HG03521 (cell line): ENCODE results near the gene IMMP2L.
"Not testable (repeated sequence)": the region's sequence is repeated elsewhere in the genome, so short reads cannot be mapped to it uniquely, and the experiment has no call there.

Experiments
- ATAC-seq: cut with Tn5 transposase; IDR thresholded peaks from one replicate; pipeline ENCODE4 v1.9.1; 2021; ENCODE audit warnings: mild to moderate bottlenecking, moderate library complexity; ENCODE audit not compliant: unreplicated experiment

The IMMP2L gene

GRCh38 chr7:110685899-110686298, 876.4 kb downstream of the IMMP2L start:
- no peak for ATAC-seq

- no peak for ATAC-seq
Observed at GRCh38 chr7:110681941-110682340, 880.4 kb downstream of the IMMP2L start.

- no peak for ATAC-seq
Observed at GRCh38 chr7:110677405-110677804, 884.9 kb downstream of the IMMP2L start.

- ATAC-seq = no peak
Observed at GRCh38 chr7:110676785-110677184, 885.5 kb downstream of the IMMP2L start.

GRCh38 chr7:110675383-110676103, 886.7 kb downstream of the IMMP2L start:
- ATAC-seq = no peak

GRCh38 chr7:110673148-110673547, 889.1 kb downstream of the IMMP2L start:
- no peak for ATAC-seq

- no peak for ATAC-seq
Observed at GRCh38 chr7:110669410-110669809, 892.9 kb downstream of the IMMP2L start.

GRCh38 chr7:110664803-110665202, 897.5 kb downstream of the IMMP2L start:
- ATAC-seq = no peak

- not testable (repeated sequence) for ATAC-seq
Observed at GRCh38 chr7:110660637-110661036, 901.7 kb downstream of the IMMP2L start.

GRCh38 chr7:110650328-110650727, 912.0 kb downstream of the IMMP2L start:
- no peak for ATAC-seq

- no peak for ATAC-seq
Observed at GRCh38 chr7:110647266-110647665, 915.0 kb downstream of the IMMP2L start.

GRCh38 chr7:110646804-110647203, 915.5 kb downstream of the IMMP2L start:
- ATAC-seq = no peak

- ATAC-seq = no peak
Observed at GRCh38 chr7:110645616-110646015, 916.7 kb downstream of the IMMP2L start.

GRCh38 chr7:110645060-110645459, 917.2 kb downstream of the IMMP2L start:
- no peak for ATAC-seq

- ATAC-seq = no peak
Observed at GRCh38 chr7:110637252-110637651, 925.0 kb downstream of the IMMP2L start.

GRCh38 chr7:110633313-110633712, 929.0 kb downstream of the IMMP2L start:
- ATAC-seq = no peak

GRCh38 chr7:110626414-110626813, 935.9 kb downstream of the IMMP2L start:
- no peak for ATAC-seq

- ATAC-seq = no peak
Observed at GRCh38 chr7:110625294-110625693, 937.0 kb downstream of the IMMP2L start.

GRCh38 chr7:110623436-110623835, 938.9 kb downstream of the IMMP2L start:
- no peak for ATAC-seq

GRCh38 chr7:110621289-110621688, 941.0 kb downstream of the IMMP2L start:
- ATAC-seq = no peak

GRCh38 chr7:110620110-110620735, 942.1 kb downstream of the IMMP2L start:
- no peak for ATAC-seq
